NCI-H82 (cell line): ENCODE data around the gene ZFYVE1.

ENCODE experiments used
- DNase-seq: peaks from one replicate; lab custom pipeline; 2025; lab: John Stamatoyannopoulos, UW

ZFYVE1 gene

DNA sequence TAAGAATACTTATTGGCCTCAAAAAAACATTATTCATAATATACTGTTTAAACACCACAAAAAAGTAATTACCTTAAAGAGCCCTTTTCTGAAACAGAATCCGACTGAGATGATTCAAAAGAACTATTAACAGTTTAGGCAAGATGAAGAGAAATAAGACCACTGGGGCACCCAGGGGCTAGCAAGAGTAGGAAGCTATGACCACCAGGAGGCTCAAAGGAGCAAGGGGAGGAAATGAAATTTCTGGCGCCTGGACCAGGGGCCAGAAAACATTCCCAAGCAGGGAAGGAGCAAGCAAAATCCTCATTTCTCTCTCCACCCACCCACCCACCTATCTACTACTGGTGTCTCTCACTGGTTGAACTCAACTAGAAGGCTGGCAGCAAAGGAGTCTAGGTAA is 106.9 kb downstream of the ZFYVE1 start:
- DNase-seq = no peak
